Measurements from ENCODE around the gene KRTAP12-2.

DNA sequence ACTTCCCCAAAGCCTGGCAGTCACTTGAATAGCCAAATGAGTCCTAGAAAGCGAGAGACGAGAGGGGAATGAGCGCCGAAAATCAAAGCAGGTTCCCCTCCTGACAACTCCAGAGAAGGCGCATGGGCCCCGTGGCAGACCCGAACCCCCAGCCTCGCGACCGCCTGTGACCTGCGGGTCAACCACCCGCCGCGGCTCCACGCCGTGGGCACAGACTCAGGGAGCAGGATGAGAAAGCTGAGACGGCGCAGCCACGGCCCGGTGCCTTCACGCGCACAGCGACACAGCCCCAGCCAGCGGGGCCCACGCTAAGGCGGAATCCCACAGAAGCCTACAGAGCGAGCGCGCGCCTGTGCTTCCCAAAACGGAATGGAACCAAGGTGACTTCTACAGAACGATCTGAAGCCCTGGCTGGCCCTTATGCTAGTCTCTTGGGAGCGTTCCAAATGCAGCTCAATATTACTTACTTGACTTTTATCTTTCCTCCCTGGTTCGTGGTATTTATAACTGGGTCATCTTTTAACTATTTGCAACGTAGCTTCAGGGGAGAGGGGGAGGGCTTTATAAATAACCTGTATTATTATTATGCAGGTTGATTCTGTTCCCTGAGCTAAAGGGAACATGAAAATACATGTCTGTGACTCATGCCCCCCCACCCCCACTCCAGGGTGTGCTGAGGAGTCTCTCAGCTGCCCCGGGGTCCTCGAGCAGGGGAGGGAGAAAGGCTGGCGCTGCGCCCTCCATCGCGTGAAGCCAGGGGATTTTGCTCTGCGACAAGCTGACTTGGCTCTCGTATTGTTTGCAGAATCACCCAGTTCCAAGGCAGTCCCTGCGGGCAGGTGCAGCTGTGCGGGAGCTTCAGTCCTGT lies 42.9 kb upstream of the KRTAP12-2 start:
- no peak for TF ChIP-seq POLR2A (IDR thresholded peaks at IDR 0.05)
- TF ChIP-seq, protein P1, sequence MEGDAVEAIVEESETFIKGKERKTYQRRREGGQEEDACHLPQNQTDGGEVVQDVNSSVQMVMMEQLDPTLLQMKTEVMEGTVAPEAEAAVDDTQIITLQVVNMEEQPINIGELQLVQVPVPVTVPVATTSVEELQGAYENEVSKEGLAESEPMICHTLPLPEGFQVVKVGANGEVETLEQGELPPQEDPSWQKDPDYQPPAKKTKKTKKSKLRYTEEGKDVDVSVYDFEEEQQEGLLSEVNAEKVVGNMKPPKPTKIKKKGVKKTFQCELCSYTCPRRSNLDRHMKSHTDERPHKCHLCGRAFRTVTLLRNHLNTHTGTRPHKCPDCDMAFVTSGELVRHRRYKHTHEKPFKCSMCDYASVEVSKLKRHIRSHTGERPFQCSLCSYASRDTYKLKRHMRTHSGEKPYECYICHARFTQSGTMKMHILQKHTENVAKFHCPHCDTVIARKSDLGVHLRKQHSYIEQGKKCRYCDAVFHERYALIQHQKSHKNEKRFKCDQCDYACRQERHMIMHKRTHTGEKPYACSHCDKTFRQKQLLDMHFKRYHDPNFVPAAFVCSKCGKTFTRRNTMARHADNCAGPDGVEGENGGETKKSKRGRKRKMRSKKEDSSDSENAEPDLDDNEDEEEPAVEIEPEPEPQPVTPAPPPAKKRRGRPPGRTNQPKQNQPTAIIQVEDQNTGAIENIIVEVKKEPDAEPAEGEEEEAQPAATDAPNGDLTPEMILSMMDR (IDR thresholded peaks at IDR 0.05) = no peak

Measured in prostate gland (tissue), 2 donors.